Articular chondrocyte of knee joint (primary cell): ENCODE data around the gene LTF. TPM values are rescaled to one million over a fixed set of nuclear protein-coding genes. Genes with fewer than 3 reads are reported as not detected.

Source experiments
- total RNA-seq: library from RNA; depleted of rRNA; stranded (reverse); fragments of >200 nt; gene quantifications from 2 replicates; pipeline ENCODE4 v1.2.3, GENCODE V29; 2012

Gene LTF
- total RNA-seq: 0.26 TPM in 1 of 2 replicates, not detected in the other

DNA sequence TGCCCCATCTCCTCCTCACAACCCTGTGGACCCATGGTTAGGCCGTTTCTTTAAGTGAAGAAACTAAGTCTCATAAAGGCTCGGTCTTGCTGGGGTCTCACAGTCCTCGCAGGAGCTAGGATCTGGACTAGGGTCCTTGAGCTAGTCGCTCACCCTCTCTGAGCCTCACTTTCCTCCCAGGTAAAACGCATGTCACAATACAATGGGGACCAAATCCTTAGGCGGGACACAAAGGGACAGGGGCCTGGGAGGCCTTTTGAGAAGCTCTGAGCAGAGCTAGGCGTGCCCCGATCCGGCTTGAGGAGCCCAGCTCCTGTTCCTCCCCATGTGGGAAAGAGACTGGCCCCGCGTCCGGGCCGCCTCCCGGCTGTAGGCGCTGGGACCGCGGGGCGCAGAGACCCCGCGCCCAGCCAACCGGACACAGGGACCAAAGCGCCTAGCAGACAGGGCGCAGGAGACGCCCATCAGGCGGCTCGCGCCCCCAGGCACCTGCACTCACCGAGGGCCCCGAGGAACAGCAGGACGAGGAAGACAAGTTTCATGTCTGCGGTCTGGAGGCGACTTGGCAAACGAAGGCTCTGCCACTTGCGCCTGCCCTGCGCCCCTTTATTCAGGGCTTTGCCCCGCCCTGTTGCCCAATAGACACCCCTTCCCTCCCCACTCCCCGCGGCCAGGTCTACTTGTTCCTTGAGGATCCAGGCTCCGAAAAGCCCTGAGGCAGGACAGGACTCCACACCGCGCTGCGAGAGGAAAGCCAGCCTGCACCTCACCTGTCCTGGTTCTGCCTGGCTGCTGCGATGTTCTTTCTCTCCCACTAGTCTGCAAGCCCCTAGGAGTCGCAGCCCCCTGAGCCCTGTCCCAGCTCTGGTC is at the start of gene LTF:
TSS of gene LTF (minus strand) at position 580 of the 870 bp plus-strand sequence. CDS start at position 542, 38 bp downstream.

DNA sequence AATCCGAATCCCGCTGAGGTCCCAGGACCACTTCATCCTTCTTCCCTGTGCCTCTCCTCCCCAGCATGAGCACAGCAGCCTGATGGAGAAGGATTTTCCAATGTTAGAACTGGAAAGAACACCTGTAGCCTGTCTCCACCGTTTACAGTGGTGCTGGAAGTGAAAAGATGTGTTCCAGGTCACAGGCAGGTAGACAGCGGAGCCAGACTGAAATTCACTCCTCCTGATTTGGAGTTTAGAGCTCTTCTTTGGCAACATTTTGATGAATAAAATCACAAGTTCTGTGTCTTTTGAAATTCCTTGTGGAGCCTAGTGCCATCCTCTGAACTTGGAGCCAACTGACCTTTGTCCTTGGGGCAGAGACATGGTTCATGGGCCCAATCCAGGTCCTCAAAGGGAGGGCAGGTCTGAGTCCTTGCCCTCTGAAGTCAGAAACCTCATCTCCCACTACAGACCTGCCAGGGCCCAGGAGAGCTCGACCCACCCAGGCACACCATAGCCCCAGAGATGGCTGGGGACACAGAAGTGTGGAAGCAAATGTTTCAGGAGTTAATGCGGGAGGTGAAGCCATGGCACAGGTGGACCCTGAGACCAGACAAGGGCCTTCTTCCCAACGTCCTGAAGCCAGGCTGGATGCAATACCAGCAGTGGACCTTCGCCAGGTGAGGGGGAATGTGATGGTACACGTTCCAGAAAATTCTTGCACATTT is 33.0 kb upstream of the LTF start, which contains the start of gene RTP3:
TSS of gene RTP3 (plus strand) at position 421 of the 710 bp plus-strand sequence. CDS start at position 508, 87 bp downstream.

DNA sequence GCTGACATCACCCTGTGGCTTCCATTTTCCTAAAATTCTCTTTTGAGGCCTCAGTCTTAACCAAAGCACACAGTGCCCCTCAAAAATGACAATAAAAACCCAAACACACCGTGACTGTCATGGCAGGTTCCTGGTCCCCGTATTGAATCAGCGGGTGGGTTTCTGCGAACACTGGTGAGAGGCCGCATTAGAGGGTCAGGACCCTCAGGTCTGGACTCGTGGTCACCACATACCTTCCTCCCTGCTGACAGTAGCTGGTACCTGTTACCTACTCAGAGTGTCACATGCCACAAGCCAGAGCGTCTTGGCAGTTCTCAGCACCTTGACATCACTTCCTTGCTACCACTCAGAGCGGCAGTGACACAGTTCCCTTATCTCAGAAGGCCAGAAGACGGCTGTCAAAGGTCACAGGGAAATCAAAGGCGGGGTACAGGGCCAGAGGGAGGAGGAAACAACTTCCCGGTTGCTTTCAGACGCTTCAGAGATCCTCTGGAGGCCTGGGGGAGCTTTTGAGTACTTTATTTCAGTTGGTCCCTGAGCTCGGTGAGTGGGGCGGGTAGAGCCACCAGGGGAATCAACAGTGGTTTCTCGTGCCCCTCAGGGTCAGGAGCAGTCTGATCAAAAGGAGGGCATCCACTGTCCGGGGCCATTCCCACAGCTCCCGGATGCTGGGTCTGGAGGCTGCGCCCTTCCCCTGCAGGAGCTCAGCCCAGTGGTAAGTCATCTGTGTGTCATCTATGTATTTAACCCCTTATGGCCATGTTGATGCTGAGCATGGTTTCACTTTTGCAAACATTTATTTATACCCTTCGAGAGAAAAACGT is 57.7 kb downstream of the LTF start, which contains the start of the genes CCR5AS and CCRL2:
TSS of gene CCR5AS (minus strand) at position 279 of the 824 bp plus-strand sequence.
TSS of gene CCRL2 (plus strand) at position 472 of the 824 bp plus-strand sequence. CDS start 821 bp downstream, outside the sequence.

Other genes starting within 250 kb of the LTF start
- 0.13 TPM in 1 of 2 replicates, not detected in the other for gene CCR3, start 222.4 kb downstream of the LTF start, total RNA-seq
- not detected in 2 replicates for gene CCR2, start 110.8 kb downstream of the LTF start, total RNA-seq
- under 0.01 TPM in 1 of 2 replicates, not detected in the other for gene CCR5, start 94.0 kb downstream of the LTF start, total RNA-seq
- gene CCRL2, start 57.6 kb downstream of the LTF start, total RNA-seq: 6.2 and 8.0 TPM in 2 replicates
- not detected in 2 replicates for gene RTP3, start 33.1 kb upstream of the LTF start, total RNA-seq
- gene LRRC2, start 101.4 kb upstream of the LTF start, total RNA-seq: 10.5 and 18.0 TPM in 2 replicates
- 0.65 and 3.0 TPM in 2 replicates for gene FAM240A, start 147.6 kb upstream of the LTF start, total RNA-seq
- gene ALS2CL, start 228.8 kb upstream of the LTF start, total RNA-seq: 4.9 and 6.8 TPM in 2 replicates
- 0.26 and 0.32 TPM in 2 replicates for gene TMIE, start 236.5 kb upstream of the LTF start, total RNA-seq